K562 (cell line): Measurements from ENCODE around the gene FAM83G. TPM values are rescaled to one million over a fixed set of nuclear protein-coding genes. Genes with fewer than 3 reads are reported as not detected.

ENCODE experiments used
- CBX2 ChIP-seq: fragments of 200-600 bp; sonication (generic); IDR thresholded peaks from one replicate; pipeline ENCODE4 v1.6.1; 2012; ENCODE audit warnings: mild to moderate bottlenecking, low read length, inconsistent platforms; ENCODE audit not compliant: insufficient read depth, poor library complexity, severe bottlenecking
- GATAD2A ChIP-seq: fragments of 450-650 bp; IDR thresholded peaks from 2 replicates; pipeline ENCODE4 v1.6.1; 2017
- polyA plus RNA-seq, 8 experiments: library from polyadenylated mRNA; depleted of rRNA in 4 of 8; stranded (reverse) in 5 of 8; unstranded in 3 of 8; fragments of >200 nt; fragmentation: Nextera tagmentation in 2 of 8; fragmentation: Illumina TruSeq in 1 of 8; extraction: Ambion mirVana in 2 of 8; extraction: Trizol in 1 of 8; gene quantifications; 2 replicates each; pipeline versions ENCODE4 v1.2.1 to v1.2.3, GENCODE V29; 2011 to 2014; ENCODE audit warnings: inconsistent platforms in 1 of 8, missing spikeins in 1 of 8
- small RNA-seq: library from RNA; depleted of rRNA; stranded (forward); fragments of <200 nt; gene quantifications from one replicate; pipeline ENCODE3, GENCODE V24; 2014
- total RNA-seq, 7 experiments: library from RNA; depleted of rRNA in 6 of 7; stranded (reverse); fragments of >200 nt in 6 of 7; fragmentation: Illumina TruSeq in 2 of 7; extraction: Trizol in 2 of 7; gene quantifications; 2 replicates each; pipeline versions ENCODE4 v1.2.1 to v1.2.3, GENCODE V29; 2011 to 2021; ENCODE audit warnings: low replicate concordance in 1 of 7
- TF ChIP-seq, protein P1 (sequence below): fragments of 250-450 bp; sonication (Bioruptor Pico); IDR thresholded peaks from 2 replicates; pipeline ENCODE4 v1.4.0; 2020; ENCODE audit warnings: mild to moderate bottlenecking, moderate library complexity

The FAM83G gene
- total and polyA plus RNA-seq, 9 of the 15 experiments (the other 6 are each of a cell fraction or from before 2014, with no cell fraction given), result 0.04 to 10.3 (median 4.5) TPM; not detected in 1

DNA sequence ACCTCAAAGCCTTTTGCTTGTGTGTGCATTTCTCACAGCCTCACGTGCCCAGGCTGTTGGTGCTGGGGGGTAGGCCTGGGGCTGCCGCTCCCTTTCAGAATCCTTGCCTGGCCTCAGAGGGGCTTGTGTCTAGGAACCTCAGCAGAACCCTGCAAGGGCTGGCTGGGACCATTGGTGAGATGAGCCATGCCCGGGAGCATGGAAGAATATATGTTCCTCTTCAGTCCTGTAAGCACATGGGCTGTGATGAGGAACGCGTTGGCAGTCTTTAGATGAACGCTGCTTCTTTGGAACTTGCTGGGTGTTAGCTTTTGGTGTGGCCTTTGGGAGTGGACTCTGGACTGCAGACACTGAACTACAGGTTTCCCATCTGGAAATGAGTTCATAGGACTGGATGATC lies 84.6 kb downstream of the FAM83G start (continued):
- TF ChIP-seq, protein P1, sequence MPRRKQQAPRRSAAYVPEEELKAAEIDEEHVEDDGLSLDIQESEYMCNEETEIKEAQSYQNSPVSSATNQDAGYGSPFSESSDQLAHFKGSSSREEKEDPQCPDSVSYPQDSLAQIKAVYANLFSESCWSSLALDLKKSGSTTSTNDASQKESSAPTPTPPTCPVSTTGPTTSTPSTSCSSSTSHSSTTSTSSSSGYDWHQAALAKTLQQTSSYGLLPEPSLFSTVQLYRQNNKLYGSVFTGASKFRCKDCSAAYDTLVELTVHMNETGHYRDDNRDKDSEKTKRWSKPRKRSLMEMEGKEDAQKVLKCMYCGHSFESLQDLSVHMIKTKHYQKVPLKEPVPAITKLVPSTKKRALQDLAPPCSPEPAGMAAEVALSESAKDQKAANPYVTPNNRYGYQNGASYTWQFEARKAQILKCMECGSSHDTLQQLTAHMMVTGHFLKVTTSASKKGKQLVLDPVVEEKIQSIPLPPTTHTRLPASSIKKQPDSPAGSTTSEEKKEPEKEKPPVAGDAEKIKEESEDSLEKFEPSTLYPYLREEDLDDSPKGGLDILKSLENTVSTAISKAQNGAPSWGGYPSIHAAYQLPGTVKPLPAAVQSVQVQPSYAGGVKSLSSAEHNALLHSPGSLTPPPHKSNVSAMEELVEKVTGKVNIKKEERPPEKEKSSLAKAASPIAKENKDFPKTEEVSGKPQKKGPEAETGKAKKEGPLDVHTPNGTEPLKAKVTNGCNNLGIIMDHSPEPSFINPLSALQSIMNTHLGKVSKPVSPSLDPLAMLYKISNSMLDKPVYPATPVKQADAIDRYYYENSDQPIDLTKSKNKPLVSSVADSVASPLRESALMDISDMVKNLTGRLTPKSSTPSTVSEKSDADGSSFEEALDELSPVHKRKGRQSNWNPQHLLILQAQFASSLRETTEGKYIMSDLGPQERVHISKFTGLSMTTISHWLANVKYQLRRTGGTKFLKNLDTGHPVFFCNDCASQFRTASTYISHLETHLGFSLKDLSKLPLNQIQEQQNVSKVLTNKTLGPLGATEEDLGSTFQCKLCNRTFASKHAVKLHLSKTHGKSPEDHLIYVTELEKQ (CRISPR knock-in tag), result no peak
- TF ChIP-seq GATAD2A (no peak), CBX2 (no peak)

Small RNA genes lying within 50 kb of the gene (small RNA-seq; reads per million reads assigned to genes)
- gene AC090286.3, result not detected
- gene RF00324, result not detected

Other genes with a start within 250 kb of the FAM83G start
- 10.0 and 12.9 TPM in 2 replicates for gene TVP23B, start 223.6 kb downstream of the FAM83G start, total RNA-seq (2014; rRNA removed)
- gene TVP23B, start 223.6 kb downstream of the FAM83G start, total RNA-seq (2014; rRNA removed; fragmentation: Illumina TruSeq; extraction: Trizol), result 25.0 and 28.9 TPM in 2 replicates
- 13.0 and 15.8 TPM in 2 replicates for gene TVP23B, start 223.6 kb downstream of the FAM83G start, total RNA-seq (2015; rRNA removed; fragmentation: Illumina TruSeq; extraction: Trizol)
- 10.4 and 14.6 TPM in 2 replicates for gene TVP23B, start 223.6 kb downstream of the FAM83G start, total RNA-seq (2021)
- 17.4 and 21.1 TPM in 2 replicates for gene TVP23B, start 223.6 kb downstream of the FAM83G start, polyA plus RNA-seq (2011; rRNA removed)
- gene TVP23B, start 223.6 kb downstream of the FAM83G start, polyA plus RNA-seq (2014; fragmentation: Illumina TruSeq; extraction: Trizol), result 11.0 and 12.8 TPM in 2 replicates
- gene TVP23B, start 223.6 kb downstream of the FAM83G start, polyA plus RNA-seq (2014; fragmentation: Nextera tagmentation; extraction: Ambion mirVana), result 10 to 100 TPM; 43.0 to 52.8 TPM
- gene TVP23B, start 223.6 kb downstream of the FAM83G start, polyA plus RNA-seq (2014; rRNA removed), result 13.2 and 14.1 TPM in 2 replicates
- gene PRPSAP2, start 146.6 kb downstream of the FAM83G start, total RNA-seq (2014; rRNA removed), result 40.0 and 47.8 TPM in 2 replicates
- gene PRPSAP2, start 146.6 kb downstream of the FAM83G start, total RNA-seq (2014; rRNA removed; fragmentation: Illumina TruSeq; extraction: Trizol), result 41.6 and 50.4 TPM in 2 replicates
- gene PRPSAP2, start 146.6 kb downstream of the FAM83G start, total RNA-seq (2015; rRNA removed; fragmentation: Illumina TruSeq; extraction: Trizol), result 33.1 and 34.1 TPM in 2 replicates
- gene PRPSAP2, start 146.6 kb downstream of the FAM83G start, total RNA-seq (2021), result 32.8 TPM in 2 replicates
- 43.4 and 56.7 TPM in 2 replicates for gene PRPSAP2, start 146.6 kb downstream of the FAM83G start, polyA plus RNA-seq (2011; rRNA removed)
- 39.2 and 42.1 TPM in 2 replicates for gene PRPSAP2, start 146.6 kb downstream of the FAM83G start, polyA plus RNA-seq (2014; fragmentation: Illumina TruSeq; extraction: Trizol)
- 10 to 100 TPM; 15.5 to 23.1 TPM for gene PRPSAP2, start 146.6 kb downstream of the FAM83G start, polyA plus RNA-seq (2014; fragmentation: Nextera tagmentation; extraction: Ambion mirVana)
- 35.7 and 40.5 TPM in 2 replicates for gene PRPSAP2, start 146.6 kb downstream of the FAM83G start, polyA plus RNA-seq (2014; rRNA removed)
- gene SLC5A10, start 52.6 kb downstream of the FAM83G start, total RNA-seq (2014; rRNA removed), result 0.09 TPM in 1 of 2 replicates, not detected in the other
- not detected in 2 replicates for gene SLC5A10, start 52.6 kb downstream of the FAM83G start, total RNA-seq (2014; rRNA removed; fragmentation: Illumina TruSeq; extraction: Trizol)
- 0.04 TPM in 1 of 2 replicates, not detected in the other for gene SLC5A10, start 52.6 kb downstream of the FAM83G start, total RNA-seq (2015; rRNA removed; fragmentation: Illumina TruSeq; extraction: Trizol)
- gene SLC5A10, start 52.6 kb downstream of the FAM83G start, total RNA-seq (2021), result not detected in 2 replicates
- gene SLC5A10, start 52.6 kb downstream of the FAM83G start, polyA plus RNA-seq (2011; rRNA removed), result 0.01 and 0.03 TPM in 2 replicates
- 0.04 TPM in 1 of 2 replicates, not detected in the other for gene SLC5A10, start 52.6 kb downstream of the FAM83G start, polyA plus RNA-seq (2014; fragmentation: Illumina TruSeq; extraction: Trizol)
- not detected for gene SLC5A10, start 52.6 kb downstream of the FAM83G start, polyA plus RNA-seq (2014; fragmentation: Nextera tagmentation; extraction: Ambion mirVana)
- gene SLC5A10, start 52.6 kb downstream of the FAM83G start, polyA plus RNA-seq (2014; rRNA removed), result 0.03 and 0.05 TPM in 2 replicates
- not detected in 2 replicates for gene GRAP, start 42.2 kb upstream of the FAM83G start, total RNA-seq (2014; rRNA removed)
- gene GRAP, start 42.2 kb upstream of the FAM83G start, total RNA-seq (2014; rRNA removed; fragmentation: Illumina TruSeq; extraction: Trizol), result not detected in 2 replicates
- 0.11 TPM in 1 of 2 replicates, not detected in the other for gene GRAP, start 42.2 kb upstream of the FAM83G start, total RNA-seq (2015; rRNA removed; fragmentation: Illumina TruSeq; extraction: Trizol)
- gene GRAP, start 42.2 kb upstream of the FAM83G start, total RNA-seq (2021), result 0.07 and 0.27 TPM in 2 replicates
- gene GRAP, start 42.2 kb upstream of the FAM83G start, polyA plus RNA-seq (2011; rRNA removed), result 0.05 and 0.07 TPM in 2 replicates
- not detected in 2 replicates for gene GRAP, start 42.2 kb upstream of the FAM83G start, polyA plus RNA-seq (2014; fragmentation: Illumina TruSeq; extraction: Trizol)
- not detected for gene GRAP, start 42.2 kb upstream of the FAM83G start, polyA plus RNA-seq (2014; fragmentation: Nextera tagmentation; extraction: Ambion mirVana)
- gene GRAP, start 42.2 kb upstream of the FAM83G start, polyA plus RNA-seq (2014; rRNA removed), result 0.41 TPM in 1 of 2 replicates, not detected in the other
- not detected in 2 replicates for gene GRAPL, start 122.8 kb upstream of the FAM83G start, total RNA-seq (2014; rRNA removed)
- gene GRAPL, start 122.8 kb upstream of the FAM83G start, total RNA-seq (2014; rRNA removed; fragmentation: Illumina TruSeq; extraction: Trizol), result not detected in 2 replicates
- not detected in 2 replicates for gene GRAPL, start 122.8 kb upstream of the FAM83G start, total RNA-seq (2015; rRNA removed; fragmentation: Illumina TruSeq; extraction: Trizol)
- gene GRAPL, start 122.8 kb upstream of the FAM83G start, total RNA-seq (2021), result 0.22 TPM in 1 of 2 replicates, not detected in the other
- 0.11 TPM in 1 of 2 replicates, not detected in the other for gene GRAPL, start 122.8 kb upstream of the FAM83G start, polyA plus RNA-seq (2011; rRNA removed)
- not detected in 2 replicates for gene GRAPL, start 122.8 kb upstream of the FAM83G start, polyA plus RNA-seq (2014; fragmentation: Illumina TruSeq; extraction: Trizol)
- not detected for gene GRAPL, start 122.8 kb upstream of the FAM83G start, polyA plus RNA-seq (2014; fragmentation: Nextera tagmentation; extraction: Ambion mirVana)
- not detected in 2 replicates for gene GRAPL, start 122.8 kb upstream of the FAM83G start, polyA plus RNA-seq (2014; rRNA removed)
- gene EPN2, start 232.6 kb upstream of the FAM83G start, total RNA-seq (2014; rRNA removed), result 8.7 and 8.9 TPM in 2 replicates
- gene EPN2, start 232.6 kb upstream of the FAM83G start, total RNA-seq (2014; rRNA removed; fragmentation: Illumina TruSeq; extraction: Trizol), result 5.8 and 8.3 TPM in 2 replicates
- gene EPN2, start 232.6 kb upstream of the FAM83G start, total RNA-seq (2015; rRNA removed; fragmentation: Illumina TruSeq; extraction: Trizol), result 6.5 and 8.7 TPM in 2 replicates
- 12.9 and 14.0 TPM in 2 replicates for gene EPN2, start 232.6 kb upstream of the FAM83G start, total RNA-seq (2021)
- gene EPN2, start 232.6 kb upstream of the FAM83G start, polyA plus RNA-seq (2011; rRNA removed), result 8.8 and 10.4 TPM in 2 replicates
- 7.4 and 9.0 TPM in 2 replicates for gene EPN2, start 232.6 kb upstream of the FAM83G start, polyA plus RNA-seq (2014; fragmentation: Illumina TruSeq; extraction: Trizol)
- 1 to 10 TPM; 1.0 to 1.3 TPM for gene EPN2, start 232.6 kb upstream of the FAM83G start, polyA plus RNA-seq (2014; fragmentation: Nextera tagmentation; extraction: Ambion mirVana)
- 9.1 and 10.3 TPM in 2 replicates for gene EPN2, start 232.6 kb upstream of the FAM83G start, polyA plus RNA-seq (2014; rRNA removed)